ENCODE data around the gene GIMAP8. TPM values are rescaled to one million over a fixed set of nuclear protein-coding genes. Genes with fewer than 3 reads are reported as not detected.

Gene GIMAP8
- total and polyA plus RNA-seq, 12 donors = 13.4 to 39.4 (median 17.9) TPM

DNA sequence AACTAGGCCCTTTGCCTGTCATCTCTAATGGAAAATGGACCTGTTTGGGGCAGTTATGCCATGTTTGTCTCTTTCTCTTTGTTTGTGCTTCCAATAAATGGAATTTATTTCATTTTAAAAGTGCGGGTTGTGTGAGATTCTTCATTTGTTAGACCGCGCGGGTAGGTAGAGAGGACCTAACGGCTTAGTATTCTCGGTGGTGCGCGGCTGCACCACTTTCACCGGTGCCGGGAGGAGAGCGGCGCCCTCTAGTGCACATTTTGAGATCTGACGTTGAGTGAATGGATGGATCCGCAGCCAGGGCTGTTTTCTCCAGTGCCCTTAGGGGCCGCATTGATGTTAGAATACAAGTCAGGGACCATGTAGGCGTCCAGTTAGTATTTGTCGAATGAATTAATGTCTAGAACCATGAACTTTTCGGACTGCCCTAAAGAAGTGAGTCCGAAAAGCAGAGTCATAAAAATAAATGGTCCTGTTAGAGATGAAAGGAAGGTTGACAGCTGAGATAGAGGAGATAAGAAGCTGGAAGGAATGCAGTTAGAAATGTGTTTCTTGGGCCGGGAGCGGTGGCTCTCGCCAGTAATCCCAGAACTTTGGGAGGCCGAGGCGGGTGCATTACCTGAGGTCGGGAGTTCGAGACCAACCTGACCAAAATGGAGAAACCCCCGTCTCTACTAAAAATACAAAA is 29.3 kb upstream of the GIMAP8 start:
- Histone ChIP-seq H3K36me3 (no peaks in the 10 kb centered on the region), H3K4me1 (peaks cover 0 to 8% (median 0%) of the 10 kb centered on the region in 9 donors), H3K9me3 (no peaks in the 10 kb centered on the region), H3K27ac (no peak overlapping the region), H3K27me3 (no peaks in the 10 kb centered on the region), H3K4me3 (no peak overlapping the region)
- TF ChIP-seq, protein P1, sequence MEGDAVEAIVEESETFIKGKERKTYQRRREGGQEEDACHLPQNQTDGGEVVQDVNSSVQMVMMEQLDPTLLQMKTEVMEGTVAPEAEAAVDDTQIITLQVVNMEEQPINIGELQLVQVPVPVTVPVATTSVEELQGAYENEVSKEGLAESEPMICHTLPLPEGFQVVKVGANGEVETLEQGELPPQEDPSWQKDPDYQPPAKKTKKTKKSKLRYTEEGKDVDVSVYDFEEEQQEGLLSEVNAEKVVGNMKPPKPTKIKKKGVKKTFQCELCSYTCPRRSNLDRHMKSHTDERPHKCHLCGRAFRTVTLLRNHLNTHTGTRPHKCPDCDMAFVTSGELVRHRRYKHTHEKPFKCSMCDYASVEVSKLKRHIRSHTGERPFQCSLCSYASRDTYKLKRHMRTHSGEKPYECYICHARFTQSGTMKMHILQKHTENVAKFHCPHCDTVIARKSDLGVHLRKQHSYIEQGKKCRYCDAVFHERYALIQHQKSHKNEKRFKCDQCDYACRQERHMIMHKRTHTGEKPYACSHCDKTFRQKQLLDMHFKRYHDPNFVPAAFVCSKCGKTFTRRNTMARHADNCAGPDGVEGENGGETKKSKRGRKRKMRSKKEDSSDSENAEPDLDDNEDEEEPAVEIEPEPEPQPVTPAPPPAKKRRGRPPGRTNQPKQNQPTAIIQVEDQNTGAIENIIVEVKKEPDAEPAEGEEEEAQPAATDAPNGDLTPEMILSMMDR (IDR thresholded peaks at IDR 0.05) = peak; percentile 74 to 96 (median 93)
- DNase-seq (peak; percentile 81), ATAC-seq (peak; percentile 89 to 98 (median 97))
- 19 to 21% methylated on average over 27 of the region's 27 CpGs for WGBS, 2 donors
- intact Hi-C loops (cut with DNase I) = loop anchor here in 9 of 10 donors (1.0 to 10.0 kb wide), 8 partner anchors 42 to 454 kb away; partner anchors contain the start of gene ZNF775 (in 1 of the 9)

GRCh38 chr7:150421831-150422230 is 28.6 kb upstream of the GIMAP8 start:
- no peak overlapping the region for H3K4me3 ChIP-seq
- no peak for ATAC-seq
- no peaks in the 10 kb centered on the region for H3K36me3 ChIP-seq
- no peak for DNase-seq
- no peaks in the 10 kb centered on the region for H3K27me3 ChIP-seq
- H3K4me1 ChIP-seq = peaks cover 0 to 8% (median 0%) of the 10 kb centered on the region in 9 donors
- H3K9me3 ChIP-seq = no peaks in the 10 kb centered on the region
- intact Hi-C loops (cut with DNase I) = loop anchor here in 9 of 10 donors (1.0 to 10.0 kb wide), 8 partner anchors 43 to 453 kb away; partner anchors contain the start of gene ZNF775 (in 1 of the 9)
- TF ChIP-seq, protein P1 (IDR thresholded peaks at IDR 0.05) = no peak
- no peak overlapping the region for H3K27ac ChIP-seq
- WGBS, 2 donors = 80 to 84% methylated on average over 17 of the region's 17 CpGs

GRCh38 chr7:150425670-150426069 is 24.8 kb upstream of the GIMAP8 start:
- TF ChIP-seq, protein P1 (IDR thresholded peaks at IDR 0.05) = no peak
- Histone ChIP-seq H3K27me3 (peaks cover 0 to 6% (median 0%) of the 10 kb centered on the region in 7 donors), H3K4me1 (peaks cover 0 to 16% (median 6%) of the 10 kb centered on the region in 9 donors), H3K27ac (no peak overlapping the region), H3K9me3 (no peaks in the 10 kb centered on the region), H3K4me3 (no peak overlapping the region), H3K36me3 (no peaks in the 10 kb centered on the region)
- intact Hi-C loops (cut with DNase I) = loop anchor here in 3 of 10 donors (10.0 kb wide), 2 partner anchors 141 to 449 kb away; no protein-coding TSS in a partner anchor
- DNase-seq (no peak), ATAC-seq (no peak)
- 60 to 63% methylated on average over 4 of the region's 4 CpGs for WGBS, 2 donors

- H3K4me1 ChIP-seq = peaks cover 0 to 20% (median 3%) of the 10 kb centered on the region in 9 donors
- H3K36me3 ChIP-seq = no peaks in the 10 kb centered on the region
- TF ChIP-seq, protein P1 (IDR thresholded peaks at IDR 0.05) = no peak
- peaks cover 0 to 21% (median 4%) of the 10 kb centered on the region in 7 donors for H3K27me3 ChIP-seq
- peak overlapping the region in 1 of 10 donors; percentile 40 for H3K27ac ChIP-seq
- H3K4me3 ChIP-seq = no peak overlapping the region
- ATAC-seq (peak in 4 of 8 donors; percentile 11 to 39 (median 32)), DNase-seq (no peak)
- intact Hi-C loops (cut with DNase I) = loop anchor here in 3 of 10 donors (10.0 kb wide), 2 partner anchors 144 to 446 kb away; no protein-coding TSS in a partner anchor
- 44 to 51% methylated on average over 11 of the region's 11 CpGs for WGBS, 2 donors
- H3K9me3 ChIP-seq = no peaks in the 10 kb centered on the region
These were observed 21.6 kb upstream of the GIMAP8 start for GRCh38 chr7:150428671-150429451.
